Measurements from ENCODE around the gene HSPA9.

HSPA9 gene

GRCh38 chr5:138597661-138598400 is 22.6 kb upstream of the HSPA9 start:
- H3K4me1 ChIP-seq (ENCODE audit: low read depth, poor library complexity, severe bottlenecking) = peaks cover 20% of the 10 kb centered on the region
- TF ChIP-seq, protein P1, sequence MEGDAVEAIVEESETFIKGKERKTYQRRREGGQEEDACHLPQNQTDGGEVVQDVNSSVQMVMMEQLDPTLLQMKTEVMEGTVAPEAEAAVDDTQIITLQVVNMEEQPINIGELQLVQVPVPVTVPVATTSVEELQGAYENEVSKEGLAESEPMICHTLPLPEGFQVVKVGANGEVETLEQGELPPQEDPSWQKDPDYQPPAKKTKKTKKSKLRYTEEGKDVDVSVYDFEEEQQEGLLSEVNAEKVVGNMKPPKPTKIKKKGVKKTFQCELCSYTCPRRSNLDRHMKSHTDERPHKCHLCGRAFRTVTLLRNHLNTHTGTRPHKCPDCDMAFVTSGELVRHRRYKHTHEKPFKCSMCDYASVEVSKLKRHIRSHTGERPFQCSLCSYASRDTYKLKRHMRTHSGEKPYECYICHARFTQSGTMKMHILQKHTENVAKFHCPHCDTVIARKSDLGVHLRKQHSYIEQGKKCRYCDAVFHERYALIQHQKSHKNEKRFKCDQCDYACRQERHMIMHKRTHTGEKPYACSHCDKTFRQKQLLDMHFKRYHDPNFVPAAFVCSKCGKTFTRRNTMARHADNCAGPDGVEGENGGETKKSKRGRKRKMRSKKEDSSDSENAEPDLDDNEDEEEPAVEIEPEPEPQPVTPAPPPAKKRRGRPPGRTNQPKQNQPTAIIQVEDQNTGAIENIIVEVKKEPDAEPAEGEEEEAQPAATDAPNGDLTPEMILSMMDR (conservative IDR thresholded peaks at IDR 0.05; ENCODE audit: low read depth, low read length) = no peak
- no peaks in the 10 kb centered on the region for H3K36me3 ChIP-seq (ENCODE audit: insufficient read depth)
- no peaks in the 10 kb centered on the region for H4K20me1 ChIP-seq (ENCODE audit: insufficient read depth)
- H3K27ac ChIP-seq = no peak overlapping the region
- H3K27me3 ChIP-seq (ENCODE audit: insufficient read depth, low read depth) = no peaks in the 10 kb centered on the region
- H3K4me3 ChIP-seq (IDR thresholded peaks at IDR 0.05; ENCODE audit: insufficient read depth, low read depth, low read length) = no peak overlapping the region
- H3K79me2 ChIP-seq (ENCODE audit: insufficient read depth, low read depth) = no peaks in the 10 kb centered on the region
- no peak overlapping the region for H2AFZ ChIP-seq (ENCODE audit: low read depth)
- no peak overlapping the region for H3K4me2 ChIP-seq
- no peak overlapping the region for H3K9ac ChIP-seq

DNA sequence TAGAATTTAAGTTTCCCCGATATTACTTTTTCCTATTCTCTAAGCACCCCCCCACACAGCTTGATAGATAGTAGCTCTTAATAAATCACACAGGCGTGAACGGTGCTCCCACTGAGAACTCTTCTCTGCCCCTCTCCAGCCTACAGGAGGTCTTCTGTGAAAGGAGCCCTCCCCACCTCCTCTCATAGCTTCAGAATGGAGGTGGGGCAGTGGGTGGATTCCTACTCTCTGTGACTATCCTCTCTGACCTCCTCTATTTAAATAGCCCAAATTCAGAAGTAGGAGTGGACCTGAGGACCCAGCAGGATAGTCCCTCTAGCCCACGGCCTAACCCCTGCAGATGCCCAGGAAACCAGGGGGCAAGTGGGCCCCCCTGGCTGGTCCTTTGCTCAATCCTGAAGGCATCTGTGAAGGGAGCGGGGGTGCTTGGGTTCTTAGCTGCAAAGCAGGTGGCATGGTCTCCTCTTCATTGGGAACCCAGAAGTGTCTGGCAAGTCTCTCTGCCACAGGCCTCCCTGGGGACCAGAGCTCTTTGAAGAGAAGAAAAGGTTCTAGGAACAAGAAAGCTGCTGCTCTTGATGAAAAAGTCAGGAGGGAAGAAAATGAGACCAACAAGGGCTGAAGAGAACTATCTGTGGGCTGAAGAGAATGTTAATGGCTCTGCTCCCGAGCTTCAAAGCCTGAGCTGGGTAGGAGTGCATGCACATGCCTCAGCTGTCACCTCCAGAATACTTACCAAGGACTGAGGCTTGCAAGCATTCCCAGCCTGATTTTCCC is 21.1 kb upstream of the HSPA9 start:
- peaks cover 5% of the 10 kb centered on the region for H3K4me1 ChIP-seq (ENCODE audit: low read depth, poor library complexity, severe bottlenecking)
- no peaks in the 10 kb centered on the region for H4K20me1 ChIP-seq (ENCODE audit: insufficient read depth)
- no peak overlapping the region for H3K4me3 ChIP-seq (IDR thresholded peaks at IDR 0.05; ENCODE audit: insufficient read depth, low read depth, low read length)
- no peak overlapping the region for H3K4me2 ChIP-seq
- H3K9ac ChIP-seq = no peak overlapping the region
- H3K27ac ChIP-seq = no peak overlapping the region
- H3K79me2 ChIP-seq (ENCODE audit: insufficient read depth, low read depth) = no peaks in the 10 kb centered on the region
- no peaks in the 10 kb centered on the region for H3K27me3 ChIP-seq (ENCODE audit: insufficient read depth, low read depth)
- H2AFZ ChIP-seq (ENCODE audit: low read depth) = no peak overlapping the region
- TF ChIP-seq, protein P1 (conservative IDR thresholded peaks at IDR 0.05; ENCODE audit: low read depth, low read length) = no peak
- H3K36me3 ChIP-seq (ENCODE audit: insufficient read depth) = no peaks in the 10 kb centered on the region

GRCh38 chr5:138595180-138595795 is 20.1 kb upstream of the HSPA9 start:
- Histone ChIP-seq H4K20me1 (ENCODE audit: insufficient read depth) (no peaks in the 10 kb centered on the region), H3K4me3 (IDR thresholded peaks at IDR 0.05; ENCODE audit: insufficient read depth, low read depth, low read length) (no peak overlapping the region), H3K4me1 (ENCODE audit: low read depth, poor library complexity, severe bottlenecking) (no peaks in the 10 kb centered on the region), H3K27me3 (ENCODE audit: insufficient read depth, low read depth) (no peaks in the 10 kb centered on the region), H2AFZ (ENCODE audit: low read depth) (no peak overlapping the region), H3K4me2 (no peak overlapping the region), H3K9ac (no peak overlapping the region), H3K27ac (no peak overlapping the region), H3K79me2 (ENCODE audit: insufficient read depth, low read depth) (no peaks in the 10 kb centered on the region), H3K36me3 (ENCODE audit: insufficient read depth) (no peaks in the 10 kb centered on the region)
- TF ChIP-seq, protein P1 (conservative IDR thresholded peaks at IDR 0.05; ENCODE audit: low read depth, low read length) = no peak

GRCh38 chr5:138594305-138595058 is 19.3 kb upstream of the HSPA9 start:
- H3K4me3 ChIP-seq (IDR thresholded peaks at IDR 0.05; ENCODE audit: insufficient read depth, low read depth, low read length) = no peak overlapping the region
- H2AFZ ChIP-seq (ENCODE audit: low read depth) = no peak overlapping the region
- H4K20me1 ChIP-seq (ENCODE audit: insufficient read depth) = no peaks in the 10 kb centered on the region
- no peak overlapping the region for H3K4me2 ChIP-seq
- H3K27me3 ChIP-seq (ENCODE audit: insufficient read depth, low read depth) = no peaks in the 10 kb centered on the region
- H3K4me1 ChIP-seq (ENCODE audit: low read depth, poor library complexity, severe bottlenecking) = no peaks in the 10 kb centered on the region
- no peaks in the 10 kb centered on the region for H3K36me3 ChIP-seq (ENCODE audit: insufficient read depth)
- H3K79me2 ChIP-seq (ENCODE audit: insufficient read depth, low read depth) = no peaks in the 10 kb centered on the region
- H3K9ac ChIP-seq = no peak overlapping the region
- TF ChIP-seq, protein P1 (conservative IDR thresholded peaks at IDR 0.05; ENCODE audit: low read depth, low read length) = peak; percentile 57; the same call in 1 of the 2 replicates
- H3K27ac ChIP-seq = no peak overlapping the region
